ENCODE measurements around the gene LCAT. TPM values are rescaled to one million over a fixed set of nuclear protein-coding genes. Genes with fewer than 3 reads are reported as not detected.

The LCAT gene
- total and polyA plus RNA-seq, 2 experiments from 2014 or later, result 13.7 to 18.9 TPM

DNA sequence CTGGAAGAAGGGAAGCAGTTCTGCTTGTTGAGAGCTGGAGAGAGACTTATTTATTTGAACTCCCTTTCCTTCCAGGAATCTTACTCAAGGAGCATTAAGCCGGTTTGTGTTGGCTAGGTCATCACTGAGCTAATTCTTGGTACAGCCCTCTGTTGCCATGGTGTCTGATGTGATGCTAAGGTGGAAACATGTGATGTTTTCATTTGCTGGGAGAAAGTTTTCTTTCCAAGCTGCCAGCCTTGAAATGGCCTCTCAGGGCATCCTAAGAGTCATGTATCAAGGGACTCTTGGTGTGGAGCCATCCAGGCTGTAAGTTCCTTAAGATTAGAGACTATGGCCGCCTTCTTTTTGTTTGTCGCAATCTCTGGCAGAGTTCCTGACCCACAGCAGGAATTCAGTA, 46.7 kb downstream of the LCAT start:
- no peak for DNase-seq (ENCODE audit: low spot score)
- Histone ChIP-seq H4K20me1 (replicated peaks; ENCODE audit: insufficient read depth) (peaks cover 8% of the 10 kb centered on the region), H3K4me2 (no peak overlapping the region), H3K4me1 (ENCODE audit: insufficient read depth) (peaks cover 10% of the 10 kb centered on the region), H3K9me2 (ENCODE audit: insufficient read depth) (no peaks in the 10 kb centered on the region), H3K36me3 (ENCODE audit: insufficient read depth) (no peaks in the 10 kb centered on the region), H2AFZ (no peak overlapping the region), H3K27me3 (ENCODE audit: insufficient read depth) (no peaks in the 10 kb centered on the region), H3K79me2 (replicated peaks; ENCODE audit: insufficient read depth) (peaks cover 75% of the 10 kb centered on the region), H3K4me3 (no peak overlapping the region), H3K27ac (ENCODE audit: low read depth) (no peak overlapping the region), H3F3A (replicated peaks; ENCODE audit: low read depth) (peaks cover 8% of the 10 kb centered on the region; the same call in 1 of the 2 replicates)
- Mint-ChIP-seq H3K9me3 (no peaks in the 10 kb centered on the region), H3K36me3 (ENCODE audit: low read depth) (no peaks in the 10 kb centered on the region; the same call in 2 of the 3 replicates), H3K4me1 (peaks cover 9% of the 10 kb centered on the region), H3K27ac (no peak overlapping the region), H3K4me3 (no peak overlapping the region), H3K27me3 (ENCODE audit: insufficient read depth, low read depth, poor library complexity) (peaks cover 7% of the 10 kb centered on the region)
- no peak for ATAC-seq
- TF ChIP-seq ETS1 (IDR thresholded peaks at IDR 0.05), result no peak
- TF ChIP-seq NANOG (IDR thresholded peaks at IDR 0.05; ENCODE audit: borderline replicate concordance), result no peak
- TF ChIP-seq ZNF114 (CRISPR knock-in tag; IDR thresholded peaks at IDR 0.05), result no peak
- no peak for TF ChIP-seq REST (IDR thresholded peaks at IDR 0.05; ENCODE audit: unreplicated experiment)
- TF ChIP-seq CREB1 (CRISPR knock-in tag; IDR thresholded peaks at IDR 0.05; ENCODE audit: low read depth), result no peak
- TF ChIP-seq, protein P1, sequence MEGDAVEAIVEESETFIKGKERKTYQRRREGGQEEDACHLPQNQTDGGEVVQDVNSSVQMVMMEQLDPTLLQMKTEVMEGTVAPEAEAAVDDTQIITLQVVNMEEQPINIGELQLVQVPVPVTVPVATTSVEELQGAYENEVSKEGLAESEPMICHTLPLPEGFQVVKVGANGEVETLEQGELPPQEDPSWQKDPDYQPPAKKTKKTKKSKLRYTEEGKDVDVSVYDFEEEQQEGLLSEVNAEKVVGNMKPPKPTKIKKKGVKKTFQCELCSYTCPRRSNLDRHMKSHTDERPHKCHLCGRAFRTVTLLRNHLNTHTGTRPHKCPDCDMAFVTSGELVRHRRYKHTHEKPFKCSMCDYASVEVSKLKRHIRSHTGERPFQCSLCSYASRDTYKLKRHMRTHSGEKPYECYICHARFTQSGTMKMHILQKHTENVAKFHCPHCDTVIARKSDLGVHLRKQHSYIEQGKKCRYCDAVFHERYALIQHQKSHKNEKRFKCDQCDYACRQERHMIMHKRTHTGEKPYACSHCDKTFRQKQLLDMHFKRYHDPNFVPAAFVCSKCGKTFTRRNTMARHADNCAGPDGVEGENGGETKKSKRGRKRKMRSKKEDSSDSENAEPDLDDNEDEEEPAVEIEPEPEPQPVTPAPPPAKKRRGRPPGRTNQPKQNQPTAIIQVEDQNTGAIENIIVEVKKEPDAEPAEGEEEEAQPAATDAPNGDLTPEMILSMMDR (conservative IDR thresholded peaks at IDR 0.05; ENCODE audit: low read depth in 2 of 2), result no peak
- no peak for TF ChIP-seq POLR2AphosphoS5 (IDR thresholded peaks at IDR 0.05; ENCODE audit: low read depth)
- no peak for TF ChIP-seq EZH2phosphoT487 (IDR thresholded peaks at IDR 0.05; ENCODE audit: unreplicated experiment)
- no peak for TF ChIP-seq STAT1 (IDR thresholded peaks at IDR 0.05; ENCODE audit: unreplicated experiment)
- TF ChIP-seq EZH2 (IDR thresholded peaks at IDR 0.05; ENCODE audit: low read depth, unreplicated experiment), result no peak
- TF ChIP-seq ZNF331 (CRISPR knock-in tag; IDR thresholded peaks at IDR 0.05; ENCODE audit: low read depth), result no peak
- no peak for TF ChIP-seq ZNF462 (CRISPR knock-in tag; IDR thresholded peaks at IDR 0.05)
- no peak for TF ChIP-seq JUNB (IDR thresholded peaks at IDR 0.05; ENCODE audit: unreplicated experiment)

All from GM23338 (cell line).